Brain microvascular endothelial cell (primary cell): ENCODE data around the gene GPC5.

Experiments used
- DNase-seq: peaks from one replicate; pipeline ENCODE4 v3.0.0-alpha.2; 2020
- H3K27ac ChIP-seq: fragments of 250-450 bp; sonication (Bioruptor Pico); 2 replicates; pipeline ENCODE4 v1.5.1; 2020; ENCODE audit warnings: mild to moderate bottlenecking, moderate library complexity
- H3K27me3 ChIP-seq: fragments of 250-450 bp; sonication (Bioruptor Pico); replicated peaks from 2 replicates; pipeline ENCODE4 v1.5.1; 2020; ENCODE audit warnings: mild to moderate bottlenecking
- H3K36me3 ChIP-seq: fragments of 250-450 bp; sonication (Bioruptor Pico); replicated peaks from 2 replicates; pipeline ENCODE4 v1.5.1; 2020; ENCODE audit warnings: mild to moderate bottlenecking
- H3K4me3 ChIP-seq: 2 replicates; pipeline ENCODE4 v1.5.1; 2011; ENCODE audit warnings: low read depth, mild to moderate bottlenecking, control low read depth, low read length, moderate library complexity
- CTCF ChIP-seq: IDR thresholded peaks from 2 replicates; pipeline ENCODE4 v1.5.1; 2011; ENCODE audit warnings: low read depth, mild to moderate bottlenecking, moderate library complexity, low read length, control low read depth, inconsistent platforms; ENCODE audit errors: missing control alignments
- in situ Hi-C: cut with HindIII; loops from 2 replicates; pipeline ENCODE4 v1.10.0; 2017; ENCODE audit warnings: low sequenced_read_pairs, low pct_ligation_motif_present

Gene GPC5

DNA sequence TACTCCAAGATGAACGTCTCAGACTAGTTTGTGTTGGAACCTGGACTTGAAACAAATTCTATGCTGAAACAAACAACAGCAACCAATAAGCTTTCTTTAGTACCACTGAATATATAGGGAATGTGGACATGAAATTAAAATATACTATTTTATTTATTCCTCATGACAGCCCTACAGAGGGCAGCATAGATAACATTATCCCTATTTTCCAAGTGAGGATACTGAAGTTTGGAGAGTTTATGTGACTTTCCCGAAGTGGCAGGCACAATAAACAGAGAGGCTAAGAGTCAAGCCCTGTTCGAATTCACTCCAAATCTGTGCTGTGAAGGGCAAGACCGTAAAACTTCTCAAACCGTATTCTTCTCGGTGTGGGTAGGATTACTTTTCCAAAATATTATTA lies 1318.3 kb downstream of the GPC5 start:
- H3K27me3 ChIP-seq, result no peaks in the 10 kb centered on the region
- no peak overlapping the region for H3K27ac ChIP-seq
- peak; percentile 39 for TF ChIP-seq CTCF
- no peaks in the 10 kb centered on the region for H3K36me3 ChIP-seq
- DNase-seq, result peak; percentile 1
- in situ Hi-C loops, result no loop called here
- H3K4me3 ChIP-seq, result no peak overlapping the region

DNA sequence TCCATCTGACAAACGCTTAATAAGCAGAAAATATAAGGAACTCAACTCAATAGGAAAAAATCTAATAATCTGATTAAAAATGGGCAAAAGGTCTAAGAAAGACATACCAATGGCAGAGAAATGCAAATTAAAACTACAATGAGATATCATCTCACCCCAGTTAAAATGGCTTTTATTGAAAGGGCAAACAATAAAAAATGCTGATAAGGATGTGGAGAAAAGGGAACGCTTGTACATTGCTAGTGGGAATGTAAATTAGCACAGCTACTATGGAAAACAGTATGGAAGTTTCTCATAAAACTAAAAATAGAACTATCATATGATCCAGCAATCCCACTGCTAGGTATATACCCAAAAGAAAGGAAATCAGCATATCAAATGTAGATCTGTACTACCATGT lies 1319.4 kb downstream of the GPC5 start:
- no peak for DNase-seq
- no peak for TF ChIP-seq CTCF
- in situ Hi-C loops, result no loop called here
- Histone ChIP-seq H3K27ac (no peak overlapping the region), H3K4me3 (no peak overlapping the region), H3K27me3 (no peaks in the 10 kb centered on the region), H3K36me3 (no peaks in the 10 kb centered on the region)

DNA sequence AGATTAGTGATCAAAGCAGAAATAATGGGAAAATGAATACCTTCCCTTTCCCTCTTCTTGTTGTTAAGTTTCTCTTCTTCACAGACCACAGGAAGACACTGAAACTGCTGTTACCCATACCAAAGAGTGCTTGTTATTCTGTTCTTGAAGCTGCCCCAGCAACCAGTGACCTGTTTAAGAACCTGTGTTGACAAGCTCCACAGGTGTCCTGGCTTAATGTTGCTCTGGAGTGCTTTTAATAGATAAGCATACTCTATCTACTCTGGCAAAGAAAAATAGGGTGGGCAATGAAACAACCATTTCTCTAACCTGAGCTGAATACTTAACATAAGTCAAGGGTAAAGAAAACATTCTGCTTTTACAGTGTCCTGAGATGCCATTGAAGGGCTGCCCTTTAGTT lies 1321.4 kb downstream of the GPC5 start:
- no peak for TF ChIP-seq CTCF
- Histone ChIP-seq H3K27ac (no peak overlapping the region), H3K36me3 (no peaks in the 10 kb centered on the region), H3K27me3 (no peaks in the 10 kb centered on the region), H3K4me3 (no peak overlapping the region)
- DNase-seq, result no peak
- in situ Hi-C loops, result no loop called here

DNA sequence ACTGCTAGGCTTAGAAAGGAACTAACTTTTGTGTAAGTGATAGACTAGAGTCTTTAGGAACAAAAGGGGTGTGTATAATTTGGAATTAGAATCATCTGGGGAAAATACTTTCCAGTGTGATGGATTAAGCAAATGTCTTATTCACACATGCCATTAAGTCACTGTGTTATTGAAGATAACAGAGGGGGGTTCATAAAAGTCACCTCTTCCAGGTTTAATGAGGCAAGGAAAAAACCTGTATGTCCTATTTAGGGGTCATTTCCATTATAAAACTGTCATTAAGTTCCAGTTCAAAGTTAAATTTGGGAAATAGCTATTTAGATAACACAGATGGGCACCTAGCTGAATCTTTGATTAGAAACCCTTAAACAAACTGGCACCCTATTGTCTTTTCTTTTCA lies 1323.2 kb downstream of the GPC5 start:
- H3K27ac ChIP-seq, result no peak overlapping the region
- DNase-seq, result no peak
- H3K4me3 ChIP-seq, result no peak overlapping the region
- no peaks in the 10 kb centered on the region for H3K27me3 ChIP-seq
- in situ Hi-C loops, result no loop called here
- no peak for TF ChIP-seq CTCF
- no peaks in the 10 kb centered on the region for H3K36me3 ChIP-seq

DNA sequence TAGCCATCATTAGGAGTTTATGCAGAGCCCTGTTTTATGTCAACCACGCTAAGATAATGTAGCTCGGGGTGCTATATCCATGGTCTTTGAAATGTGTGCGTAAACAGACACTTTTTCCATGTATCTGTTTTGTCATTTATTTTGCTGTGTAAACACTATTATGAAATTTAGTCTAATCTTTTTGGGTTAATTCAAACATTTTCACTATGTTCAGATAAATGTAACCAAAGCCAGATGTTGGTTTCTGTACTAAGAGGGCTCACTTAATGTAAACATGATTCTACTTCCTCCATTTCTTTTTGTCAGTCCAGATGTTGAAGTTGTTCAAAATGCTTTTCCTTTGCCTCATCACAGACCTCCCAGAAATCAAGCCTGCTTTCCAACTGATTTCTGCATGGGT lies 1328.7 kb downstream of the GPC5 start:
- in situ Hi-C loops, result no loop called here
- Histone ChIP-seq H3K36me3 (no peaks in the 10 kb centered on the region), H3K27me3 (no peaks in the 10 kb centered on the region), H3K4me3 (no peak overlapping the region), H3K27ac (no peak overlapping the region)
- no peak for DNase-seq
- no peak for TF ChIP-seq CTCF

DNA sequence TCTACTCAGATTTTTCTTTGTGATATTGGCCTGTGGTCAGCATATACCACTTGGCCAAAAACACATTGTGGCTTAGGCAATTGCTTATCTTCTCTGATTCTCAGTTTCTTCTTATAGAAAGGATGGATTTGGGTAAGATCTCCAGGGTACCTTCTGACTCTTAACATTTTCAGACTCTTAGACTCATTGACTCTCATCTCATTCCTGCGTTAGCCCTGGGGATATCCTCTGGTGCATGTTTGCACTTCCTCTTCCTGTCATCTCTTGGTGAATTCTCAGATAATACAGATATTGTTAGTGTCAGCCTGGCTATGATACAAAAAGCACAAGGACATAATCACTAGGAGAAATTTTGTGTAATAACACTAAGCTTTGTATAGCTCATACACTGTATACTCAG lies 1335.6 kb downstream of the GPC5 start:
- in situ Hi-C loops, result no loop called here

More for the DNA sequence above, 1335.6 kb downstream of the GPC5 start:
- H3K4me3 ChIP-seq, result no peak overlapping the region
- no peak overlapping the region for H3K27ac ChIP-seq
- no peak for TF ChIP-seq CTCF
- H3K36me3 ChIP-seq, result no peaks in the 10 kb centered on the region
- no peaks in the 10 kb centered on the region for H3K27me3 ChIP-seq
- no peak for DNase-seq
